NCI-H69 (cell line): ENCODE measurements around the gene CALR3.

Experiments
- DNase-seq: peaks from one replicate; lab custom pipeline; 2025; lab: John Stamatoyannopoulos, UW

The CALR3 gene

GRCh38 chr19:16429066-16429758 is 66.8 kb downstream of the CALR3 start:
- no peak for DNase-seq
